Measurements from ENCODE around the gene MET. TPM values are rescaled to one million over a fixed set of nuclear protein-coding genes. Genes with fewer than 3 reads are reported as not detected.

MET gene
- total and polyA plus RNA-seq, 10 of the 15 experiments (the other 5 are each of a cell fraction or from before 2014, with no cell fraction given), result 0.01 to 0.21 TPM; not detected in 8

DNA sequence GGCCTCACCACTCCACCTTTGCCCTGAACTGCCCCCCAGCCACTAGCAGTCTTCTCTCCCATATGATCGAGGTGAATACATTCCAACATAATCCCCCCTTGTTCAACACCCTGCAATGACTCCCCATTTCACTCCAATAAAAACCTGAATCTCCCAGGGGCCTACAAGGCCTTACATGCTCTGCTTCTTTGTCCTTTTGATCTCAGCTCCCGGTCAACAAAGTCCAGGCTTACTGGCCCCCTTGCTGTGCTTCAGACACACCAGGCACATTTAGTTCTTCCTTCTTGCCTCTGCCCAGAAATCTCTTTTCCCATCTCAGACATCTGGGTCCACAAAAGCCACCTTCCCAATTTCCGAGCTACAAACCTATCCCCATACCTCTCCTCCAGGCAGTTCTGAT, 14.0 kb downstream of the MET start:
- CTCF ChIA-PET, result interaction anchor here (1.5 kb wide), 1 partner anchor 18 kb away, joined by 3 read pairs; no protein-coding TSS in a partner anchor
- Histone ChIP-seq H3K27ac (ENCODE audit: control insufficient read depth, insufficient read depth) (no peak overlapping the region), H3K4me3 (no peak overlapping the region), H3K36me3 (ENCODE audit: control insufficient read depth in 2 of 2, insufficient read depth in 2 of 2, low read length in 1 of 2) (no peaks in the 10 kb centered on the region), H2AFZ (ENCODE audit: control insufficient read depth, low read depth, low read length) (no peak overlapping the region), H4K20me1 (ENCODE audit: control insufficient read depth, insufficient read depth) (no peaks in the 10 kb centered on the region), H3K4me2 (ENCODE audit: control insufficient read depth, insufficient read depth) (no peak overlapping the region), H3K9me3 (replicated peaks; ENCODE audit: control insufficient read depth, insufficient read depth, low read length) (no peaks in the 10 kb centered on the region), H3K27me3 (replicated peaks in 1 of 2; ENCODE audit: control insufficient read depth in 2 of 2, insufficient read depth in 2 of 2, low read length in 1 of 2) (peaks cover 0 to 14% of the 10 kb centered on the region in 2 experiments; a peak in 3 of 4 replicates), H3K79me2 (ENCODE audit: control insufficient read depth, insufficient read depth, low read length) (no peaks in the 10 kb centered on the region), H3K9ac (ENCODE audit: control insufficient read depth, insufficient read depth, low read length) (no peak overlapping the region), H3K4me1 (ENCODE audit: control insufficient read depth, insufficient read depth, low read length) (no peaks in the 10 kb centered on the region)
- DNase-seq (ENCODE audit: low read depth, low spot score) (no peak), ATAC-seq (no peak), FAIRE-seq (no peak)
- TF ChIP-seq JUNB (IDR thresholded peaks at IDR 0.05), result no peak
- in situ Hi-C loops (cut with MboI) (no loop called here), intact Hi-C loops (cut with micrococcal nuclease; ENCODE audit: unreplicated experiment) (no loop called here)
- POLR2A ChIA-PET, result no interaction called here
- SMC1A ChIA-PET (ENCODE audit: uncharacterized antibody, unreplicated experiment), result no interaction called here
- 40% methylated on average over 3 of the region's 3 CpGs for WGBS (ENCODE audit: insufficient coverage, insufficient replicate concordance, low lambda C conversion rate, missing lambda C conversion rate)
- RAD21 ChIA-PET (ENCODE audit: unreplicated experiment), result no interaction called here
- no TSS peak for BruUV-seq (replicated peaks)

GRCh38 chr7:116686812-116687419, 14.9 kb downstream of the MET start:
- in situ Hi-C loops (cut with MboI), result no loop called here
- Histone ChIP-seq H3K27me3 (replicated peaks in 1 of 2; ENCODE audit: control insufficient read depth in 2 of 2, insufficient read depth in 2 of 2, low read length in 1 of 2) (peaks cover 0 to 14% of the 10 kb centered on the region in 2 experiments; a peak in 3 of 4 replicates), H3K79me2 (ENCODE audit: control insufficient read depth, insufficient read depth, low read length) (no peaks in the 10 kb centered on the region), H3K4me3 (no peak overlapping the region), H3K4me1 (ENCODE audit: control insufficient read depth, insufficient read depth, low read length) (no peaks in the 10 kb centered on the region), H3K4me2 (ENCODE audit: control insufficient read depth, insufficient read depth) (no peak overlapping the region), H3K9ac (ENCODE audit: control insufficient read depth, insufficient read depth, low read length) (no peak overlapping the region), H4K20me1 (ENCODE audit: control insufficient read depth, insufficient read depth) (no peaks in the 10 kb centered on the region), H3K9me3 (replicated peaks; ENCODE audit: control insufficient read depth, insufficient read depth, low read length) (no peaks in the 10 kb centered on the region), H3K36me3 (ENCODE audit: control insufficient read depth in 2 of 2, insufficient read depth in 2 of 2, low read length in 1 of 2) (no peaks in the 10 kb centered on the region), H2AFZ (ENCODE audit: control insufficient read depth, low read depth, low read length) (no peak overlapping the region), H3K27ac (ENCODE audit: control insufficient read depth, insufficient read depth) (no peak overlapping the region)
- SMC1A ChIA-PET (ENCODE audit: uncharacterized antibody, unreplicated experiment), result no interaction called here
- RAD21 ChIA-PET (ENCODE audit: unreplicated experiment), result no interaction called here
- DNase-seq (ENCODE audit: low read depth, low spot score) (no peak), ATAC-seq (no peak), FAIRE-seq (no peak)
- WGBS (ENCODE audit: insufficient coverage, insufficient replicate concordance, low lambda C conversion rate, missing lambda C conversion rate), result 76% methylated on average over 7 of the region's 7 CpGs
- POLR2A ChIA-PET, result no interaction called here
- BruUV-seq (replicated peaks), result no TSS peak
- intact Hi-C loops (cut with micrococcal nuclease; ENCODE audit: unreplicated experiment), result no loop called here
- CTCF ChIA-PET, result interaction anchor here (1.5 kb wide), 1 partner anchor 18 kb away, joined by 3 read pairs; no protein-coding TSS in a partner anchor
- TF ChIP-seq NFXL1 (IDR thresholded peaks at IDR 0.05; ENCODE audit: borderline replicate concordance), result no peak
- no peak for TF ChIP-seq MTA3 (IDR thresholded peaks at IDR 0.05; ENCODE audit: borderline replicate concordance, low read length)
- no peak for TF ChIP-seq ZNF24 (IDR thresholded peaks at IDR 0.05)
- TF ChIP-seq RFX5 (IDR thresholded peaks at IDR 0.05; ENCODE audit: low read depth, low read length), result no peak
- TF ChIP-seq SRF (IDR thresholded peaks at IDR 0.05; ENCODE audit: low read depth in 2 of 2, low read length in 2 of 2), result no peak
- TF ChIP-seq RCOR1 (conservative IDR thresholded peaks at IDR 0.05; ENCODE audit: low read depth, low read length), result no peak
- TF ChIP-seq BACH1 (IDR thresholded peaks at IDR 0.05; ENCODE audit: borderline replicate concordance), result no peak
- no peak for TF ChIP-seq MYB (IDR thresholded peaks at IDR 0.05; ENCODE audit: borderline replicate concordance, low read depth, low read length)
- no peak for TF ChIP-seq RB1 (IDR thresholded peaks at IDR 0.05; ENCODE audit: borderline replicate concordance)
- TF ChIP-seq NFYA (IDR thresholded peaks at IDR 0.05; ENCODE audit: borderline replicate concordance, low read depth, low read length), result no peak
- TF ChIP-seq PBX3 (IDR thresholded peaks at IDR 0.05; ENCODE audit: insufficient replicate concordance, low read depth, low read length), result no peak
- no peak for TF ChIP-seq HDAC6 (IDR thresholded peaks at IDR 0.05; ENCODE audit: unreplicated experiment)
- no peak for TF ChIP-seq EED (IDR thresholded peaks at IDR 0.05; ENCODE audit: low read depth)
- TF ChIP-seq PML (IDR thresholded peaks at IDR 0.05; ENCODE audit: low read length), result no peak
- TF ChIP-seq, protein P1, sequence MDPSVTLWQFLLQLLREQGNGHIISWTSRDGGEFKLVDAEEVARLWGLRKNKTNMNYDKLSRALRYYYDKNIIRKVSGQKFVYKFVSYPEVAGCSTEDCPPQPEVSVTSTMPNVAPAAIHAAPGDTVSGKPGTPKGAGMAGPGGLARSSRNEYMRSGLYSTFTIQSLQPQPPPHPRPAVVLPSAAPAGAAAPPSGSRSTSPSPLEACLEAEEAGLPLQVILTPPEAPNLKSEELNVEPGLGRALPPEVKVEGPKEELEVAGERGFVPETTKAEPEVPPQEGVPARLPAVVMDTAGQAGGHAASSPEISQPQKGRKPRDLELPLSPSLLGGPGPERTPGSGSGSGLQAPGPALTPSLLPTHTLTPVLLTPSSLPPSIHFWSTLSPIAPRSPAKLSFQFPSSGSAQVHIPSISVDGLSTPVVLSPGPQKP (IDR thresholded peaks at IDR 0.05; ENCODE audit: low read depth, low read length), result no peak
- no peak for TF ChIP-seq NR2C1 (IDR thresholded peaks at IDR 0.05)
